H1 (cell line): ENCODE data around the gene PSMB5. TPM values are rescaled to one million over a fixed set of nuclear protein-coding genes. Genes with fewer than 3 reads are reported as not detected.

Source experiments
- KDM1A ChIP-seq: fragments of 200-600, 300-600 bp; sonication (generic); IDR thresholded peaks from 2 replicates; pipeline ENCODE4 v1.7.1; 2016; ENCODE audit warnings: mild to moderate bottlenecking, low read length, borderline replicate concordance
- POLR2A ChIP-seq, 2 experiments: IDR thresholded peaks; 1 replicate in 1 of 2; 2 replicates in 1 of 2; pipeline ENCODE4 v1.6.1; 2011; ENCODE audit warnings: low read depth in 2 of 2, low read length in 2 of 2, mild to moderate bottlenecking in 2 of 2; ENCODE audit errors: control extremely low read depth in 1 of 2
- SP4 ChIP-seq: IDR thresholded peaks from 2 replicates; pipeline ENCODE4 v1.6.1; 2012; ENCODE audit warnings: low read length, inconsistent platforms
- polyA plus RNA-seq, 7 experiments: library from polyadenylated mRNA; depleted of rRNA in 3 of 7; stranded (reverse) in 5 of 7; unstranded in 2 of 7; fragments of >200 nt in 5 of 7; fragments of 200-250 nt in 2 of 7; gene quantifications; 1 replicate in 5 of 7; 2 replicates in 1 of 7; 4 replicates in 1 of 7; pipeline versions ENCODE4 v1.2.1 to v1.2.3, GENCODE V29; 2011 to 2013; ENCODE audit warnings: missing spikeins in 2 of 7, mixed read lengths in 2 of 7
- total RNA-seq: library from RNA; stranded (reverse); fragmentation: NEBNext Ultra II Directional; extraction: Animal tissue kit (Norgen Biotek cat#: 25700); gene quantifications from 2 replicates; pipeline ENCODE4 v1.2.1, GENCODE V29; 2021

The PSMB5 gene
- total and polyA plus RNA-seq, 2 of the 8 experiments (the other 6 are each of a cell fraction or from before 2014, with no cell fraction given), result 254 to 510 TPM

- no peak for TF ChIP-seq KDM1A
- no peak for TF ChIP-seq POLR2A (IDR thresholded peaks at IDR 0.05; ENCODE audit: control extremely low read depth in 1 of 2, low read depth in 2 of 2, low read length in 2 of 2)
- TF ChIP-seq SP4, result no peak
- TF ChIP-seq, all 59 proteins: peak for 0
Measured at GRCh38 chr14:23069413-23069806, 34.7 kb upstream of the PSMB5 start (continued).
